Fibroblast of villous mesenchyme (primary cell): ENCODE data around the gene KAZALD1. TPM values are rescaled to one million over a fixed set of nuclear protein-coding genes. Genes with fewer than 3 reads are reported as not detected.

Source experiments
- DNase-seq: peaks from one replicate; pipeline ENCODE4 v3.0.0-alpha.2; 2010; ENCODE audit warnings: low read depth
- H3K4me3 ChIP-seq: 2 replicates; pipeline ENCODE4 v1.5.1; 2011; ENCODE audit warnings: low read depth, mild to moderate bottlenecking, low read length
- CTCF ChIP-seq: IDR thresholded peaks from 2 replicates; pipeline ENCODE4 v1.5.1; 2012; ENCODE audit warnings: low read depth, mild to moderate bottlenecking, low read length; ENCODE audit not compliant: insufficient read depth
- total RNA-seq: library from RNA; depleted of rRNA; stranded (reverse); fragments of >200 nt; gene quantifications from 2 replicates; pipeline ENCODE4 v1.2.3, GENCODE V29; 2012

The KAZALD1 gene
- total RNA-seq, 1 donor, result 9.1 TPM

GRCh38 chr10:101021692-101022251 lies 40.0 kb upstream of the KAZALD1 start:
- H3K4me3 ChIP-seq, result no peak overlapping the region
- DNase-seq, result no peak
- no peak for TF ChIP-seq CTCF

GRCh38 chr10:101022967-101023705 lies 38.7 kb upstream of the KAZALD1 start:
- no peak for DNase-seq
- H3K4me3 ChIP-seq, result no peak overlapping the region
- TF ChIP-seq CTCF, result no peak

- no peak overlapping the region for H3K4me3 ChIP-seq
- no peak for DNase-seq
- no peak for TF ChIP-seq CTCF
These were observed 34.6 kb upstream of the KAZALD1 start for GRCh38 chr10:101027106-101027720.

- TF ChIP-seq CTCF, result no peak
- DNase-seq, result no peak
- H3K4me3 ChIP-seq, result no peak overlapping the region
These were observed 33.1 kb upstream of the KAZALD1 start for GRCh38 chr10:101028446-101029337.

- TF ChIP-seq CTCF, result no peak
- no peak overlapping the region for H3K4me3 ChIP-seq
- no peak for DNase-seq
These were observed 32.1 kb upstream of the KAZALD1 start for GRCh38 chr10:101029520-101030295.
